H1 (cell line): ENCODE results near the gene GABPB2.

Source experiments
- ATF2 ChIP-seq: IDR thresholded peaks from 2 replicates; pipeline ENCODE4 v1.6.1; 2012; ENCODE audit warnings: low read length, inconsistent platforms
- EGR1 ChIP-seq: IDR thresholded peaks from 2 replicates; pipeline ENCODE4 v1.6.1; 2011; ENCODE audit warnings: low read depth, low read length, borderline replicate concordance
- HDAC2 ChIP-seq, 2 experiments: fragments of 300-600 bp in 1 of 2; sonication (generic) in 1 of 2; IDR thresholded peaks; 2 replicates each; pipeline ENCODE4 v1.6.1; 2011 to 2012; ENCODE audit warnings: low read depth in 2 of 2, low read length in 2 of 2, mild to moderate bottlenecking in 2 of 2, moderate library complexity in 2 of 2, borderline replicate concordance in 1 of 2, inconsistent platforms in 1 of 2
- KDM1A ChIP-seq: fragments of 200-600, 300-600 bp; sonication (generic); IDR thresholded peaks from 2 replicates; pipeline ENCODE4 v1.7.1; 2016; ENCODE audit warnings: mild to moderate bottlenecking, low read length, borderline replicate concordance
- MAX ChIP-seq: IDR thresholded peaks from 2 replicates; pipeline ENCODE4 v1.6.1; 2012; ENCODE audit warnings: inconsistent platforms
- NANOG ChIP-seq: IDR thresholded peaks from 2 replicates; pipeline ENCODE4 v1.6.1; 2011; ENCODE audit warnings: low read length, low read depth, mild to moderate bottlenecking, inconsistent platforms; ENCODE audit not compliant: insufficient read depth, poor library complexity, severe bottlenecking
- RAD21 ChIP-seq, 2 experiments: IDR thresholded peaks in 1 of 2; conservative IDR thresholded peaks in 1 of 2; 2 replicates each; pipeline ENCODE4 v1.6.1; 2011; ENCODE audit warnings: low read depth in 2 of 2, low read length in 2 of 2, improper control_type of control experiment in 1 of 2, inconsistent platforms in 1 of 2, mild to moderate bottlenecking in 1 of 2, moderate library complexity in 1 of 2
- RFX5 ChIP-seq: IDR thresholded peaks from 2 replicates; pipeline ENCODE4 v1.6.1; 2011; ENCODE audit warnings: low read depth, low read length, improper control_type of control experiment, borderline replicate concordance

- no peak for TF ChIP-seq RFX5
- TF ChIP-seq NANOG, result no peak
- no peak for TF ChIP-seq MAX
- no peak for TF ChIP-seq ATF2
- TF ChIP-seq HDAC2 (IDR thresholded peaks at IDR 0.05; ENCODE audit: borderline replicate concordance in 1 of 2, low read depth in 2 of 2, low read length in 2 of 2), result no peak
- no peak for TF ChIP-seq KDM1A
- no peak for TF ChIP-seq RAD21 (IDR thresholded peaks at IDR 0.05 in 1 of 2, conservative IDR thresholded peaks at IDR 0.05 in 1 of 2; ENCODE audit: low read depth in 2 of 2, low read length in 2 of 2)
- TF ChIP-seq EGR1, result no peak
Measured at GRCh38 chr1:151158326-151158725, 87.8 kb downstream of the GABPB2 start.
